Activated CD8-positive, alpha-beta memory T cell treated with anti-CD3 and anti-CD28 coated beads for 36 hours (primary cell): ENCODE data around the gene CD5L. TPM values are rescaled to one million over a fixed set of nuclear protein-coding genes. Genes with fewer than 3 reads are reported as not detected.

Experiments
- CTCF ChIA-PET: fragments of 350-600 bp; sonication (Branson Sonifier 250); formaldehyde crosslinking; loops from one replicate; lab custom pipeline; 2021; ENCODE audit warnings: antibody characterized with exemption; lab: Charles Lee
- POLR2A ChIA-PET: fragments of 350-600 bp; sonication (Branson Sonifier 250); formaldehyde crosslinking; loops from one replicate; lab custom pipeline; 2021; ENCODE audit warnings: antibody characterized with exemption; lab: Charles Lee
- total RNA-seq, 2 experiments: library from RNA; stranded (reverse); gene quantifications; one replicate each; pipeline ENCODE4 v1.2.3, GENCODE V29; 2021

The CD5L gene
- total RNA-seq, 2 experiments from 2014 or later = not detected

DNA sequence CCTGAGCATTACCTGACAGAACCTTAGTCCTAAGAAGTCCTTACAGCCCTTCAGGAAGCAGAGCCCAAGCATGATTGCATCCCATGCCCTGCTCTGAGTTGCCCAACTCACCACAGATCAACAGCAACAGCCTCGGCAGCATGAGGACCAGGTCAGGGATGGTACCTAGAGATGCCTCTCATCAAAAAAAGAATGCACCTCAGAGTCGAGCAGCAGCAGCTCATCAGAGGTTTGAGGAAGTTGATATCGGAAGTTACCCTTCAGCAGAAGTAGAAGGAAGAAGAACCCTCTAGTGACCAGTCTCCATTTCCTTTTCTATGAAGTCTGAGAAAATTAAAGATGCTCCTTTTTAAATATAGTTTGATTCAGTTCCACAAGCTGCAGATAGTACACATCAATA lies 21.7 kb downstream of the CD5L start, which contains the start of gene FCRL1:
Gene FCRL1 (minus strand): TSS at position 225 of the 400 bp plus-strand sequence. CDS start 83 bp downstream, at position 142.
- CTCF ChIA-PET = no interaction called here

GRCh38 chr1:157819215-157819614 lies 22.4 kb downstream of the CD5L start:
- ChIA-PET POLR2A (no interaction called here), CTCF (no interaction called here)

More for the DNA sequence above, 21.7 kb downstream of the CD5L start, which contains the start of gene FCRL1:
- POLR2A ChIA-PET = no interaction called here

- CTCF ChIA-PET = no interaction called here
- POLR2A ChIA-PET = no interaction called here
Observed at GRCh38 chr1:157813269-157813668, 28.3 kb downstream of the CD5L start.

DNA sequence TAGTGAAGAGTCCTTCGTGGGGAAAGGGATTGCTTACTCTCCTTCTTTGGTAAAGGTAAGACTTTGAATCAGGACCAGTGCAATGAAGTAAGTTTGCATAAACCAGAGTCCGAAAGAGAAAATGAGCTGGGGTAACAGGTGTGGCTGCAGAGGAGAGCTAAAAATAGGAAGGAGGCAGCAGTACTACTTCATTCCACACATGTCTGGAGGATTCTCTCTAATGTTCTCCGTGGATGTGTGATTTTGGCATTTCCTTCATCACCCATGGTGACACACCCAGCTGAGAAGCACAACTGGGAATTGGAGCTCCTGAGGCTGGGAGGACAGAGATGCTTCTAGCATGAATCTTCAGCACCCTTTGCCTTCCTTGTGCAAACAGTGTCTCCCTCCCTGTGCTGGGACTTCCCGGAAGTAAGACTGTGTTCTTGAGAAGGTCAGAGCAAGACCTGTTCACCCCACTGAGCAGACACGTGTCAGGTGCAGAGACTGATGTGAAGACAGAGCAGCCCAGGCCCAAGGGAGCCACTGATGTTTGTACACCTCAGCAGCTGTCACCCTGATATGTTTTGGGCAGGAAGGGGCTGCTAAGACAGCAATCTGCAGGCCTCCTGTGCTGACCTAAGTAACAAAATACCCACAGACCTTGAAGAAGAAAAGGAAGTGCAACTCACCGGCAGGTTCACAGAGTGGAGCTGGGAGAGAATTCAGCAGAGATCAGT lies 35.0 kb downstream of the CD5L start:
- CTCF ChIA-PET = no interaction called here
- POLR2A ChIA-PET = no interaction called here

GRCh38 chr1:157803851-157804250 lies 37.8 kb downstream of the CD5L start:
- ChIA-PET POLR2A (no interaction called here), CTCF (no interaction called here)

GRCh38 chr1:157799996-157800395 lies 41.6 kb downstream of the CD5L start:
- POLR2A ChIA-PET = no interaction called here

GRCh38 chr1:157798211-157798610 lies 43.4 kb downstream of the CD5L start:
- ChIA-PET POLR2A (no interaction called here), CTCF (no interaction called here)

More at GRCh38 chr1:157799996-157800395, 41.6 kb downstream of the CD5L start:
- CTCF ChIA-PET = no interaction called here

DNA sequence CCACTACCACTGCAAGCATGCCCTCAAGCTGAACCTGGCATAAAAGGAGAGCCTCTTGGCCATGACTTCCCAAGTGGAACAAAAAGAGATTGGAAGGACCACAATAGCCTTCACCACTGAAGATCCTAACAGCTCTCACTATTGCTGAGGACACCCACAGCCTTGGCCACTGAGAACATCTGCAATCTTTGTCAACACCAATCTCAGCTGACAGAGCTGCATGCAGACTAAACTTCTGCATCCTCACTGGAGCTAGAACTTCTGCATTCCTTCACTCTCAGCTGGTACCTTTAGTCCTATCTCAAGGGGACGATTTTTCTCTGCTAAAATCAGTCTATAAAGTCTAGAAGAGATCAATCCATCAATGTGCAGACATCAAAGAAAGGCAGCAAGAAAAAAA lies 56.4 kb downstream of the CD5L start:
- CTCF ChIA-PET = no interaction called here

GRCh38 chr1:157784801-157785200 lies 56.8 kb downstream of the CD5L start:
- POLR2A ChIA-PET = no interaction called here
- CTCF ChIA-PET = no interaction called here

More for the DNA sequence above, 56.4 kb downstream of the CD5L start:
- POLR2A ChIA-PET = no interaction called here

DNA sequence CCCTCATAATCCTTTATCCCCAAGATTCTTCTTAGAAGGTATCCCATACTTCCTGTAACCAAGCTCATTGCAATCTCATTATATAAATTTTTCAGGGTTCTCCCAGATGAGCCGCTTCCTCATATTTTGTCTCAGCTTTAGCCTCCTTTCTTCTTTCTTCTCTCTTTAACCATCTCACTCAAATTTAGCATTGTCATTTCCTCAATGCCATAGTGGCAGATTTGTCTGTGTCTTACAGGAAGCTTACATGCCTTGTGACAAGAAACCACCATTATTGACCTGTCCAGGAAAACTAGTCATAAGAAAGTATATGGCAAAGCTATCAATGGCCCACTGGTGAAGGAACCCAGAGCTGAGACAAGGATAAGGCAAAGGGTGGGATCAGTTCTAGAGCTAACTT lies 58.7 kb downstream of the CD5L start:
- POLR2A ChIA-PET = no interaction called here

DNA sequence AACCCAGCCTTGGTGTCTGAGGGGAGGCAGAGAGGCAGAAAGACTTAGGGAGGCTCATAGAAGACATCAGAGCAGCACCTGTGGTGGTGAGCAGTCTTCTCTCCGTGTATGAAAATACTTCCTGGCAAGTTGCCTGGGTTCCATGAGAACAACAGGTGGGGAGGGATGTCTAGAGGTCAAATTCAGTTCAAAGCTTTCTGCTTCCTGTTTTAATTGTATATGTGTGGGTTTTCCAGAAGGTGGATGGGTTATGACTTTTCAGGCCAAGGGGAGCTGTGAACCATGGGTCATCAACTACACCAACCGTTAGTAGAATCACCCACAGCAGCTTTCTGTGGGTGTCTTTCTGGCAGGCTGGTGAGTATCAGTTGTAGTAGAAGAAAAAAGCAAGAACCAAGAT lies 60.6 kb downstream of the CD5L start:
- ChIA-PET POLR2A (no interaction called here), CTCF (no interaction called here)

More for the DNA sequence above, 58.7 kb downstream of the CD5L start:
- CTCF ChIA-PET = no interaction called here

Other genes starting within 250 kb of the CD5L start
- not detected for gene FCRL4, start 243.7 kb downstream of the CD5L start, total RNA-seq
- 1 to 10 TPM; 3.8 to 3.9 TPM for gene FCRL3, start 141.0 kb downstream of the CD5L start, total RNA-seq
- not detected for gene FCRL2, start 64.7 kb downstream of the CD5L start, total RNA-seq
- not detected for gene FCRL1, start 21.7 kb downstream of the CD5L start, total RNA-seq
- gene KIRREL1, start 151.8 kb upstream of the CD5L start, total RNA-seq = under 1 TPM; 0.08 TPM